ENCODE data around the gene SMOC2.

- TF ChIP-seq CTCF (IDR thresholded peaks at IDR 0.05) = no peak
- no peak for TF ChIP-seq POLR2A (IDR thresholded peaks at IDR 0.05)
These were observed 237.6 kb downstream of the SMOC2 start for GRCh38 chr6:168678588-168678987.

Data from thyroid gland (tissue), 4 donors.